Stimulated activated CD8-positive, alpha-beta memory T cell treated with anti-CD3 and anti-CD28 coated beads, Interleukin-12 subunit alpha, Interleukin-12 subunit beta, amount 100 ng/mL, for 1 hour (primary cell): Measurements from ENCODE around the gene PIK3R3.
"Not testable (repeated sequence)": the region's sequence is repeated elsewhere in the genome, so short reads cannot be mapped to it uniquely, and the experiment has no call there.

Experiments used
- DNase-seq: peaks from one replicate; pipeline ENCODE4 v3.0.0-alpha.2; 2020; ENCODE audit warnings: low read depth

Gene PIK3R3

DNA sequence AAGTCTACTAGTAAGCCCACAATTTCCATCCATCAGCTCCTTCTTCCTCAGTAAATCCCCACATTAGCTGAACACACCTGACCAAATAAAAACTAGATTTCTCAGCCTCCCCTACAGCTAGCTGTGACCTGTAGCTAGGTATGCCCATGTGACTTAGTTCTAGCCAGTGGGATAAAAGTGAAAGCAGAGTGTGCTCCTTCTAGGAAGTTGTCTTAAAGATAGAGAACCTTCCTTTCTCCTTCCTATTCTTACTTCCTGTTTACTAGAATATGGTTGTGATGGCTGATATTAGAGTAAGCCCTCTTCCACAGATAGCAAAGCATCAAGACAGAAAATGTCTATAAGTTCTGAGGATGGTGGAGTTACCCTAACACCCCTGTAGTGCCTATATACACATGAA is 67.0 kb downstream of the PIK3R3 start:
- DNase-seq = no peak

DNA sequence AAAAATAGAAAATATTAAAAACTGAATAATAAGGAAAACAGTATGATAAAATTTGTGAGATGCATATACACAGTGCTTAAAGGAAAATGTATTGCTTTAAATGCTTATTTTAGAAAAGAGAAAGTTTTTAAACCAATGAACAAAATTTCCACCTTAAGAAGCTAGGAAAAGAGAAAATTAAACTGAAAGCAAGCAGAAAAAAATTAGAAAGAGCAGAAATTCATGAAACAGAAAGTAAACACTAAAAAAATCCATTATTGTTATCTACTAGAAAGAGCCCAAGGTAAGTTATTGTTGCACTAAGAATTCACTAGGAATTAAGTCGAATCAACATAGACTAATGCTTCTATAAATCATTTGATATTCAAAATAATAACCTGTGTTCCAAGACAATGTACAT is 67.7 kb downstream of the PIK3R3 start:
- DNase-seq = no peak

DNA sequence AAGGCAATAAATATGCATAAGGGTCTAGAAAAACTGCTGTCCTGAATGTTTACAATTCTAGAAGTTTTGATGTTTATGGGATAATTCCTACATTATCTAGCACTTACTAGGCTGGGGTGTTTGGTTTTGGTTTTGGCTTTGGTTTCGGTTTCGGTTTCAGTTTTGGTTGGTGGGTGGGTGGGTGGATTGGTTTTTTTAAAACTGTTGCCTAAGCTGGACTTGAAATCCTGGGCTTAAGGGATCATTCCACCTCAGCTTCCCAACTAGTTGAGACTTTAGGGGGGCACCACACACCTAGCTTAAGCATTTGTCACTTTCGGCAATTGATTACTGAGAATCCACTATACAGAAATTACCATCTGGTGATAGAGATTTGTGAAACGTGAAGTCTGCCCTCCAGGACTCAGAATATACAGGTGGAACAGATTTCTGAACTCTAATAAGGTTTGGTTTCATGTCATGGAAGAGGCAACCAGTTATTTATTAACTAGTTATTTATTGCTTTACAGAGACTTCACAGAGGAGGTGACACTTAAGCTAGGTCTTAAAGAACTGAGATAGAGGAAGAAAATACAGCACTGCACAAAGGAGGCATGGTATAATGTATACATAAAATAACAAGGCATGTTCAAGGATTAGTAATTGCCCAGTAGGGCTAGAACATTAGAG is 69.6 kb downstream of the PIK3R3 start:
- peak; percentile 8 for DNase-seq

DNA sequence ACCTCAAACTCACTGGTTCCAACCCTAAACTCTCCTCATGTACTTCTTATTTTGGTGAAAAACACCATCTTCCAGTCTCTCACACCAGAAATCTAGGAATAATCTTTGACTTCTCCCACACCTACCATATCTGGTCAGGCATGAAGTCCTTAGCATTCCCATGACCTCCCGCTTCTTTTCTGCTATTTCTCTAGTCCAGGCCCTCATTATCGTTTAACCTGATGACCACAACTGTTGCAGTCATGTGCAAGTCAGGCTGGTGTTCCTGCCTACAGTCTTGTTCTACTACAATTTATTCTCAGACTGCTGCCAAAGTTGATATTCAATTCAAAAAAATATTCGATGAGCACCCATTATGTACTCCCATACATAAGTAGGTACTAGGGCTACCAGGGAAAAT is 71.3 kb downstream of the PIK3R3 start:
- no peak for DNase-seq

DNA sequence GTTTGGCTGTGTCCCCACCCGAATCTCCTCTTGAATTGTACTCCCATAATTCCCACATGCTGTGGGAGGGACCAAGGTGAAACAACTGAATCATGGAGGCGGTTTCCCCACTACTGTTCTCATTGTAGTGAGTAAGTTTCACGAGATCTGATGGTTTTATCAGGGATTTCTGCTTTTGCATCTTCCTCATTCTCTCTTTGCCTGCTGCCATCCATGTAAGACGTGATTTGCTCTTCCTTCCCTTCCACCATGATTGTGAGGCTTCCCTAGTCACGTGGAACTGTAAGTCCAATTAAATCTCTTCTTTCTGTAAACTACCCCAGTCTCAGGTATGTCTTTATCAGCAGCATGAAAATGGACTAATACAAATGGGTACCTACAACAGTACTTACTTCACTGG is 73.5 kb downstream of the PIK3R3 start:
- no peak for DNase-seq

DNA sequence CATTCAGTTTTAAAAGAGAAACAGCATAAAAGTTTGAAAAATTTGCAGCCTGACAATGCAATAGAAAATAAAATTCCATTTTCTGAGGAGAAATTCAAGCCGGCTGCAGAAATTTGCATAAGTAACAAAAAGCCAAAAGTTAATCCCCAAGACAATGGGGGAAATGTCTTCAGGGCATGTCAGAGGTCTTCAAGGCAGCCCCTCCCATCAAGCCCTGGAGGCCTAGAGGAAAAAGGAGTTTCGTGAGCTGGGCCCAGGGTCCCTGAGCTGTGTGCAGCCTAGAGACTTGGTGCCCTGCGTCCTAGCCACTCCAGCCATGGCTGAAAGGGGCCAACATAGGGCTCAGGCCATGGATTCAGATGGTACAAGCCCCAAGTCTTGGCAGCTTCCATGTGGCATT is 74.6 kb downstream of the PIK3R3 start:
- no peak for DNase-seq

DNA sequence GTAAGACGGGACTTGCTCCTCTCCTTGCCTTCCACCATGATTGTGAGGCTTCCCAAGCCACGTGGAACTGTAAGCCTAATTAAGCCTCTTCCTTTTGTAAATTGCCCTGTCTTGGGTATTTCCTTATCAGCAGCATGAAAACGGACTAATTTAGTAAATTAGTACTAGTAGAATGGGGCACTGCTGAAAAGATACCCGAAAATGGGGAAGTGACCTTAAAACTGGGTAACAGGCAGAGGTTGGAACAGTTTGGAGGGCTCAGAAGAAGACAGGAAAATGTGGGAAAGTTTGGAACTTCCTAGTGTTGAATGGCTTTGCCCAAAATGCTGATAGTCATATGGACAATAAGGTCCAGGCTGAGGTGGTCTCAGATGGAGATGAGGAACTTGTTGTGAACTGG is 75.2 kb downstream of the PIK3R3 start:
- DNase-seq = not testable (repeated sequence)

GRCh38 chr1:46056325-46056724 is 76.1 kb downstream of the PIK3R3 start:
- no peak for DNase-seq

DNA sequence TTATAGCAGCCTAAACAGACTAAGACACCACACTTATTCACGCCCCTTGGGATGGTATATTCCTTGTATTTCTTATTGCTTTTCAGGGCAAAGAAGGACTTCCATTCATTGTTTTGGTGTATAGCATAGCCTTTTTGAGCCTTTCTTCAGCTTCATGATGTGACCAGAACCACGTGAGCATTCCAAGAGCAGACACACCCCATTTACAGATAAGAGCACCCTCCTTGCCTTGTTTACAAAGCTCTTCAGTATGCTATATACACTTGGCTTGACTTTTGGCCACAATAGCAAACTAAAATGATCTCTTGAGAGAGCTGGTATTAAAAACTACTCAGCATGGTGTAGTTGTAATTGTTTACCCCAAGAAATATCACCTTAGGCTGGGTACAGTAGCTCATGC is 78.7 kb downstream of the PIK3R3 start:
- DNase-seq = no peak

GRCh38 chr1:46044116-46044515 is 88.3 kb downstream of the PIK3R3 start:
- DNase-seq = no peak

GRCh38 chr1:46043458-46044017 is 88.9 kb downstream of the PIK3R3 start:
- no peak for DNase-seq

DNA sequence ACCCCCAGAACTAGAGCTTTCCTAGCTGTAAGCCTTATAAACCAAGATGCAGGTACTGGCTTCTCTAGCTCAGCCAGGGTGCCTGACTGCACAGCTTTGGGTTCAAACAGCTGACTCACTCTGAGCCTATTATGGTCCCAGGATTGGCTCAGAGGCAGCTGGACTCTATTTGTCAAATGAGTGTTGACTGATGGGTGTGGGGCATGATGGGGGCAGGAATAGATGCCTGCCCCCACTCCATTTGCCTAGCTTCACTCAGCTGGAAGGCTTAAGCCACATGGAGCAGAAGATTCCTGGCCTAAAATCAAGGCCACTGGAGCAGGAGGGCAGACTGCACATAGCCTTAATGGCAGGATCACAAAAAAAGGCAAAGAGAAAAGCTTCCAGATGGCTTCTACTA is 90.5 kb downstream of the PIK3R3 start:
- DNase-seq = no peak

DNA sequence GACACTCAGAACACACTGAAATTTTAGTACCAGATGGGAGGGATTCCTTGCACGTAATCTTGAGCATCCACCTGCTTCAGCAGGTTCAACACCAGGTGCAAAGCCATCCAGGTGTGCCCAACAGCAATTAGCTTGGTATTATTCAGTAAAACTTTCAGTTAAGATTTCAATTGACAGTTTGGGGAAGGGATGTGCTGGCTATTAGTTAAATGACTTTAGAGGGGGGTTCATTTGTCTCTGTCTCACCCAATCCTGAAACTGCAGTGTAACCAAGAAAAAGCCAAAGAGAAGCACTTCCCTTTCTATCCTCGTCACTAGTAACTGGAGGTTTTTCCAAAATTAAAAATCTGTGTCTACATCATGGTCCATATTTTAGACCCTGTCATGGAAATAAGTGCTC is 90.9 kb downstream of the PIK3R3 start:
- no peak for DNase-seq

DNA sequence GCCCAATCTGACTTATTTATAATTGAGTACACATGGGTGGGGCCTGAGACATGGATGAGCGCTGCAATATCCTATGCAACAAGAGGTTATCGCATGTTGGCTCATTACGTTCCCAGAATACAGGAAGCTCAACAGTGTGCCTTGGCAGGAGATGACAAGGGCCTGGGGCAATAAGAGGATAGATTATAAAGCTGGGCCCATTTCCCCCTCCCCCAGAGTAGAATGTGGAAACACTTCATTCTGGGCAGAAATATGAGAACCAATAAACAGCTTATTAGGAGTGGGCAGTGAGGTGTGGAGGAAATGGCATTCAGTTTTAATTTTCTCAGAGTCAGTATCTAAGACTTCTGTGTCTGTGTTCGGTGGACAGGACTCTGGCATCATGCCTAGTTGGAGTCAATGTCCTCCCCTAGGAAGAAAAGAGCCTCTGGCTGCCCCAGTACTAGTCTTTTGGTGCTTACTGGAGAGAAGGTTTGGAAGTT is 92.8 kb downstream of the PIK3R3 start:
- DNase-seq = no peak

DNA sequence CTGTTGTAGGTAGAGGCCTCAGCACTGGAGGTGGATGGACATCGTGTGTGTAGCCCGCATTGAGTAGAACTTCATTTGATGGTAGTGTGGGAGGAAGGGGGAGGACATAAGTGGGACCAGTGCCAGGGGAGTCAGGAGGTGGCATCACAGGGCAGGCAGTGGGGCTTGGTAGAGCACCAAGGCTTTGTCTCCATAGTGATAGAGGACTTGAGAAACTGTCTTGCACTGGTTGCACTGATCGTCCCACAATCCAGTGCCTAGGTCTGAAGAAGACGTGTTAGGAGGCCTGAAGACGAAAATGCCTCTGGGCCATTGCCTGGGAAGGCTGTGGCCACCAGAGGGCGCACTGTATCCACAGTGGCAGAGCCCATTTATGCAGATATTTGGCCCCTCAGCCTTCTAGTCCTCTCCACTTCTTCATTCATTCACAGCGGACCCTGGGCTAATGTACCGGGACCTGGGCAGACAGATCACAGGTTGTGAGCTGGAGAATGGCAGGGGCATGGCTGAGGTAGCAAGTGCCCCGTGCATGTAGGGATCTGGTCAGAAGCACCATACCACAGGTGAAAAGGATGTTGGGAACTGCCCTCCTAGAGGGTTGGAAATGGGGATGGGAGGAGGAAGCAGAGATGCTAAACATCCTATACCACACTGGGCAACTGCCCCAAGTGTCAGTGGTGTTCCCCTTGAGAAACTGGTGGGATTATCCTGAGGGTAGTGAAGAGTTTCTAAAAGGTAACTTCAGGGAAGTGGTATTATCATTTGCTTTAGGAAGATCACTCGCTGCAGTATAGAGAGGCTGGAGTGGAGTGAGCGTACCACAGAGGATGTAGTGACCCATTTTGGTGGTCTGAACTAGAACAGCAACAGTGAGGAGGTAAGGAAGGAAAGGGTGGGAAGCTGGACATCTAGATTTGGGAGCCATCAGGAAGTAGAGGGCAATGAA is 95.3 kb downstream of the PIK3R3 start:
- peak; percentile 79 for DNase-seq

DNA sequence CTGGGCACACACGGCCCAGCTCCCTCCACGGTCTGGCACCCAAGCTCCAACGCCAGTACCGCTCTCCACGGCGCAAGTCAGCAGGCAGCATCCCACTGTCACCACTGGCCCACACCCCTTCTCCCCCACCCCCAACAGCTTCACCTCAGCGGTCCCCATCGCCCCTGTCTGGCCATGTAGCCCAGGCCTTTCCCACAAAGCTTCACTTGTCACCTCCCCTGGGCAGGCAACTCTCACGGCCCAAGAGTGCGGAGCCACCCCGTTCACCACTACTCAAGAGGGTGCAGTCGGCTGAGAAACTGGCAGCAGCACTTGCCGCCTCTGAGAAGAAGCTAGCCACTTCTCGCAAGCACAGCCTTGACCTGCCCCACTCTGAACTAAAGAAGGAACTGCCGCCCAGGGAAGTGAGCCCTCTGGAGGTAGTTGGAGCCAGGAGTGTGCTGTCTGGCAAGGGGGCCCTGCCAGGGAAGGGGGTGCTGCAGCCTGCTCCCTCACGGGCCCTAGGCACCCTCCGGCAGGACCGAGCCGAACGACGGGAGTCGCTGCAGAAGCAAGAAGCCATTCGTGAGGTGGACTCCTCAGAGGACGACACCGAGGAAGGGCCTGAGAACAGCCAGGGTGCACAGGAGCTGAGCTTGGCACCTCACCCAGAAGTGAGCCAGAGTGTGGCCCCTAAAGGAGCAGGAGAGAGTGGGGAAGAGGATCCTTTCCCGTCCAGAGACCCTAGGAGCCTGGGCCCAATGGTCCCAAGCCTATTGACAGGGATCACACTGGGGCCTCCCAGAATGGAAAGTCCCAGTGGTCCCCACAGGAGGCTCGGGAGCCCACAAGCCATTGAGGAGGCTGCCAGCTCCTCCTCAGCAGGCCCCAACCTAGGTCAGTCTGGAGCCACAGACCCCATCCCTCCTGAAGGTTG is 97.6 kb downstream of the PIK3R3 start:
- DNase-seq = no peak

DNA sequence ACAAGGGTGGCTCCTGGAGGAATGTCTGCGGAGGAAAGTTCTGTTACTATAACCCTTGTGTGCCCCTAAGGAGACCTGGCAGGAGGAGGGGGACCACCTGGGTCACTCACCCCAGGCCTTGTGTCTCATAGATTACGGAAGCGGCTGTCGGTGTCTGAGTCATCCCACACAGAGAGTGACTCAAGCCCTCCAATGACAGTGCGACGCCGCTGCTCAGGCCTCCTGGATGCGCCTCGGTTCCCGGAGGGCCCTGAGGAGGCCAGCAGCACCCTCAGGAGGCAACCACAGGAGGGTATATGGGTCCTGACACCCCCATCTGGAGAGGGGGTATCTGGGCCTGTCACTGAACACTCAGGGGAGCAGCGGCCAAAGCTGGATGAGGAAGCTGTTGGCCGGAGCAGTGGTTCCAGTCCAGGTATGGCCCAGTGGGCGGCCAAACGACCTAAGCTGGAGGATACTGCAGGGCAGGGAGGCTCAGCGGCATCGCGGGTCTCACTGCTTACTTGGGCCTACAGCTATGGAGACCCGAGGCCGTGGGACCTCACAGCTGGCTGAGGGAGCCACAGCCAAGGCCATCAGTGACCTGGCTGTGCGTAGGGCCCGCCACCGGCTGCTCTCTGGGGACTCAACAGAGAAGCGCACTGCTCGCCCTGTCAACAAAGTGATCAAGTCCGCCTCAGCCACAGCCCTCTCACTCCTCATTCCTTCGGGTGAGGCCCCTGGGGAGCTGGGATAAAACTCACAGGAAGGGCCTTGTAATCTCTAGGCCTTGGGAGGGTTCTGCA is 101.4 kb downstream of the PIK3R3 start:
- no peak for DNase-seq

GRCh38 chr1:46030074-46030870 is 102.2 kb downstream of the PIK3R3 start:
- DNase-seq = no peak

GRCh38 chr1:46027788-46028573 is 104.4 kb downstream of the PIK3R3 start:
- no peak for DNase-seq
